NCI-H82 (cell line): Measurements from ENCODE around the gene EPHB1.
"Not testable (repeated sequence)": the region's sequence is repeated elsewhere in the genome, so short reads cannot be mapped to it uniquely, and the experiment has no call there.

Source experiments
- DNase-seq: peaks from one replicate; lab custom pipeline; 2025; lab: John Stamatoyannopoulos, UW

The EPHB1 gene

DNA sequence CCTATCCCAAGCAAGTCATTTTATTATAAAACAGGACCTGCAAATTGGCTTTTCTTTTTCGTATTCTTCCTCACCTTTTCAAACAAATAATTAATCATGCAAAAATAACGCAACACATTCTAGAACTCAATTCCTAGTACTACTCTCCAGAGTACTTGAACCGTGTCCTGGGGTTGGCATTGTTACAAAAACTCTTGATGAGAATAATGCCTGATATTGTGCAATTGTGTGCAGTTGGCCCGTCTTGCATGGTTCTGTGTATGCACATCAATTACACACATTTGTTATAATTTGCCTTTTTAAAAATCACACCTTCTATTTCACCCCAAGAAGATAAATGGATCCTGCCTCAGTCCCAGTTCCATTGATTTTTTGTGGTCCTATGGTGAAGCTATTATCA, 205.4 kb downstream of the EPHB1 start:
- no peak for DNase-seq

GRCh38 chr3:135005616-135006015, 210.6 kb downstream of the EPHB1 start:
- DNase-seq, result not testable (repeated sequence)

DNA sequence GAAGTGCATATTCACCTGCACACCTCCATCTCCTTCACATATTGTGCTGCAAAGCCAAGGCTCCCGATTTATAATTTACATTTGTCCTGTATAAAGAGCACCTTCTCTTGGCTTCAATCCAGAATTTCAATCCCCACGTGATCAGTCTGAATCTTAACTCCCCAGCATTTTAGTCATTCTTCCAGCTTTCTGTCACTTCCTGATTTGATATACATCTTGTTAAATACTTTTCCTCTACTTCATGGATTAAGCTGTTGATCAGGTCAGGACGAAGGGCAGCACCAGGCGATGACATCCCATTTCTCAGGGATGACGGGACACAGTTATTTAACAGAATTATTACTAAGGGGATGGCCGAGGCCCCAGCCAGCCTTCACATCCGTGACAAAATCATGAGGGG, 212.5 kb downstream of the EPHB1 start:
- no peak for DNase-seq

DNA sequence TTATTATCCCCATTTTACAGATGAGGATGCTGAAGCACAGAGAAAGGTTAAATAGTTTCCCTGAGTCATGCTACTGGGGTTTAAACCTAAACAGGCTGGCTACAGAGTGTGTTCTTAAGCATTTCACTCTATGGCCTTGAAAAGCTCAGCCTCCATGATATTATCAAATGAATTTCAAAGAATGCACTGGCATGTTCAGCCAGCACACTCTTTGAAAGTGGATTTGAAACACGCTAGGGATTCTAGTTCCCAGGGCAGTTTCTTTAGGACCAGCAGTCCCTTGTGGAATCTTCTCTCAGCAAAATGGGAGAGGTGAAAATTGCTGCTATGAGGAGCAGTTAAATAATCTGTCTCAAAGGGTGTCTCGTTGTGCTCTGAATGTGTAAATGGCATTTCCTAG, 213.3 kb downstream of the EPHB1 start:
- DNase-seq, result no peak

- DNase-seq, result no peak
These were observed 214.0 kb downstream of the EPHB1 start for GRCh38 chr3:135009014-135009413.

DNA sequence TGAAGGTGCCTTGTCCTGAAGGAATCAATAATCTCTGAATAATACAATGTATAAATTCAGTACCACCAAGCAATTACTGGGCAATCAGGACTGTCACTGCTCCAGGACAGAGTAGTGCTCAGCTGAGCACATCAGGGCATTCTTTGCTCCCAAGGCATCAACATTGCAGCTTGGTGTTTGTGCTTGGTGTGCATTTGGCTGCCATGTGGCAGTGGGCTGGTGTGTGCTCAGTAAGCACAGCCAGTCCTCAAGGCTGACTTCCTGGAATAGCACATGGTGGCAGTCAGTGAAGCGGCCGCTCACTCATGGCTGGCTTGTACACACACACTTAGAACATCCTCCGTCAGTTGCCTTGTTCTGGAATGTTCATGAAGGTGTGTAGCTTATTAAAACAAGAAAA, 217.0 kb downstream of the EPHB1 start:
- no peak for DNase-seq

DNA sequence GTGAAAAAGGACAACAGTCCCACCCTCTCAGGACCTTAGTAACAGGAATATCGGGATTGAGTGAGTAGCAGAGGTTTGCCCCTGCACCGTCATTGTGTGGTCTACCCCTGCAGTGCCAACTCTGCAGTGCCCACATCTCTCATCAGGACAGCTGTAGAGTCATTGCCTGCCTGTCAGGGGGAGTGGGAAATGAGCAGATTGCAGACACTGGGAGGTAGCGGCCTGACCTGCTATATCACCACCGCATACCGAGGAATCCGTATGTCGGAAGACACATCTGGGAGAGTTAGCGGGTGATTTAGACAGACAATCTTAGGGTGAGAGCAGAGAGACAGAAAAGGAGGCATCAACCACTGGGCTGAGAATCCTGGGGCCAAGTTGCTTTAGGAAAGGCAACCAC, 218.1 kb downstream of the EPHB1 start:
- DNase-seq, result no peak

GRCh38 chr3:135014566-135014965, 219.5 kb downstream of the EPHB1 start:
- no peak for DNase-seq

DNA sequence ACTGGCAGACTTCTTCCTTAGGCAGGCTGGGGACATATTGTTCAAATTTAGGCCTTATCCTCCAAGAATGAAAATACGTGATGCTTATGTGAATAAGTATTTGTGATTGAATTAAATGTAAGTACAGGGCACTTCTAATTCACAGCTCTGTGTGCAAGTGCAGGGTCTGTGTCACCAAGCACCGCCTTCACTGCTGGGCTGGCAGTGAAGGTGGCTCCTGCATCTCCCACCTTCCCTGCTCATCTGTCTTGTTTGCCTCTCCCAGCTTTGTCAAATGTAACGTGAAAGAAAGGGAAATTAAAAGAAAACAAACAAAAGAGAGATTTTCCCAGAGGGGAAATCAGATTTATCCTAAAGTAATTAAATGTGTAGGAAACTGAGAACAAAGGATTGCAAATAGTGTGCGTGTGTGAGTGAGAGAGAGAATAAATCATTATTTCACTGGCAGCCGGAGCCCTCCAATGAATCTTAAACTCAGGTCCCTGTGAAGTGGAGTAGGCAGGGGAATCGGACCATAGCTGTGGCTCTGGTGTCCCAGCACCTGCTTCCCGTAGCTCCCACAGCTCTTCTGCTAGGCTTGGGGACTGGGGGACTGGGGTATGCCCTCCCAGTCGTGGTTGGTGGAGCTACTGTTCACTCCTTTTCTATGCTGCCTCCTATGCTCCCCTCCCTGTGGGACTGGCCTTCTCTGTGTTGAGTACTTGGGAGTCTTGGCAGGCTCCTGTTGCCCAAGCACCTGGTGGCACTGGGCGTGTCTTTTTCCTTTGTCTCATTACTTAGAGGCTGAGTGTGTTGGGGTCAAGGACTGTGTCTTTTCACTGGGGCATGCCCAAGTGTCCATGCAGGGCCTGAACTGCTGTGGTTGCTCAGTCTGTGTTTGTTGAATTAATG, 222.2 kb downstream of the EPHB1 start:
- no peak for DNase-seq

DNA sequence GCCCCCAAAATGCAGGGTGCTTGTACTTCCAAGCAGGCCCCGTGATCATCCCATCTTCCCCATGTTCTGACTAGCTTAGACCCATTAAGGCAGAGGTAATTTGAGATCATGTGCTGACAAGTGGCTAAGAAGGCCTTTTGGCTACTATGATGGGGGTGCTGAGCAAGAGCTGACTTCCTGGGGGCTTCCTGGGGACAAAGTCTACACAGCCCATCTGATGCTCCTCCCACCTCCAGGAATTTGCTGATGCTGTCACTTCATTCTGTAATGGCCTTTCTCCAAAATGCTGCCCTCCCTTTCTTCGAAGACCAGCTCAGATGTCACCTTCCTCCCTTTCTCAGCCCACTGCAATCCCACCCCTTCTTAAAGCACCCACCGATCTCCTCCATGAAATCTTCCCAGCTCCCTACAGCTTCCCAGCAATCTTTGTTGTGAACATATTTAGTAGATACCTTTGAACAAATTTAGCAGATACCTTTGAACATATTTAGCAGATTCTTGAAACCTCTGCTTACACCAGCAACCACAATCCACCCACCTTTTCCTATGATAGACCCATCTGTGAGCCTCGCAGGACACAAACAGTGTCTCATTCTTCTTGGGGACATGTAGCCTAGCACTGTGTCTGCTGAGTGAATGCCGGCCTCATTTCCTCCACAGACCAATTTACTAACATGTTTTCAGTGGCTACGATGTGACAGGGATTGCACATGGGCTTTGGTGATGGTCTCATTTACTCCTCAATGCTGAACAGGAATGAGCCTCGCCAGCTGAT, 223.3 kb downstream of the EPHB1 start:
- no peak for DNase-seq

GRCh38 chr3:135020181-135020580, 225.1 kb downstream of the EPHB1 start:
- DNase-seq, result no peak

- DNase-seq, result peak; percentile 29
These were observed 229.1 kb downstream of the EPHB1 start for GRCh38 chr3:135023996-135024658.

DNA sequence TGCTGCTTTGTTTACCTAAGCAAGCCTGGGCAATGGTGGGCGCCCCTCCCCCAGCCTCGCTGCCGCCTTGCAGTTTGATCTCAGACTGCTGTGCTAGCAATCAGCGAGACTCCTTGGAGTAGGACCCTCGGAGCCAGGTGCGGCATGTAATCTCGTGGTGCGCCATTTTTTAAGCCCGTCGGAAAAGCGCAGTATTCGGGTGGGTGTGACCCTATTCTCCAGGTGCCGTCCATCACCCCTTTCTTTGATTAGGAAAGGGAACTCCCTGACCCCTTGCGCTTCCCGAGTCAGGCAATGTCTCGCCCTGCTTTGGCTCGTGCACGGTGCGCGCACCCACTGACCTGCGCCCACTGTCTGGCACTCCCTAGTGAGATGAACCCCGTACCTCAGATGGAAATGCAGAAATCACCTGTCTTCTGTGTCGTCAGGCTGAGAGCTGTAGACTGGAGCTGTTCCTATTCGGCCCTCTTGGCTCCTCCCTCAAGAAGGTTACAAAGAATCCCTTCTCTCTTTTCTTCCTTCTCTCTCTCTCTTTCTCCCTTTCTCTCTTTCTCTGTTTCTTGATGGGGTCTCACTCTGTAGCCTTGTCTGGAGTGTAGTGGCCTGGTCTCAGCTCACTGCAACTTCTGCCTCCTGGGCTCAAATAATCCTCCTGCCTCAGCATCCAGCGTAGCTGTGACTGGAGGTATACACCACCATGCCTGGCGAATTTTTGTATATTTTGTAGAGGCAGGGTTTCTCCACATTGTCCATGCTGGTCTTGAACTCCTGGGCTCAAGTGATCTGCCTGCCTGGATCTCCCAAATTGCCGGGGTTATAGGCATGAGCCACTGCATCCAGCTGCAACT, 235.9 kb downstream of the EPHB1 start:
- DNase-seq, result not testable (repeated sequence)

- DNase-seq, result no peak
These were observed 238.7 kb downstream of the EPHB1 start for GRCh38 chr3:135033737-135034136.

GRCh38 chr3:135034291-135034768, 239.3 kb downstream of the EPHB1 start:
- no peak for DNase-seq

DNA sequence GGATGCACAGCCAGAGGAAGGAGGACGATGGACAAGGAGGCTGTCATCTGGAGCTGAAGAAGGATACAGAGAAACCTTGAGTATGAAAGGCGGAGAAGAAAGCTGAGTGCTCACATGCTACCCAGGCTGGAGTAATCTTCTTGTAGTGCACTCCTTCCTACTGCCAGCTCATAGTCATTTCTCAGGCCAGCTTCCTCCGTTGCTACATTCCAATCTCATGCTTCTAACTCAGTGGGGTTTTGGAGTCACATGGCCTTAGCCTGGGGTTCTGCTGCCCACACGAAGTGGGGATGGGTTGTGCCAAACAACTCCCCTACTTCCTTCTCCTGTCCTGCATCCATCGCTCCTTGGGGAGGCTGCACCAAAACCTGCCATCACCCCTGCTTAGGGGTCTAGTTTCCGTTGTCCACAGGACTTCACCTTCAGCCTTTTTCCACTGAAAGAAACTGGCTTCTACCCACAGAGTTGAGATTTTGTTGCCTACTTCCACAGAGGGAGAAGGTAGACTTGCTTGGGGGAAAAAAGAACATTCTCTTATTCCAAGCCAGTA, 239.9 kb downstream of the EPHB1 start:
- no peak for DNase-seq

- no peak for DNase-seq
These were observed 243.1 kb downstream of the EPHB1 start for GRCh38 chr3:135038186-135038585.

DNA sequence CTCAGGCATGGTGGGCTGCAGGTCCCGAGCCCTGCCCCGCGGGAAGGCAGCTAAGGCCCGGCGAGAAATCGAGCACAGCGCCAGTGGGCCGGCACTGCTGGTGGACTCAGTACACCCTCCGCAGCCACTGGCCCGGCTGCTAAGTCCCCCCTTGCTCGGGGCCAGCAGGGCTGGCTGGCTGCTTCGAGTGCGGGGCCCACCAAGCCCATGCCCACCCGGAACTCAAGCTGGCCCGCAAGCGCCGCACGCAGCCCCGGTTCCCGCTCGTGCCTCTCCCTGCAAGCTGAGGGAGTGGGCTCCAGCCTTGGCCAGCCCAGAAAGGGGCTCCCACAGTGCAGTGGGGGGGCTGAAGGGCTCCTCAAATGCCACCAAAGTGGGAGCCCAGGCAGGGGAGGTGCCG, 244.5 kb downstream of the EPHB1 start:
- DNase-seq, result not testable (repeated sequence)

GRCh38 chr3:135040321-135041240, 245.5 kb downstream of the EPHB1 start:
- peak; percentile 93 for DNase-seq

DNA sequence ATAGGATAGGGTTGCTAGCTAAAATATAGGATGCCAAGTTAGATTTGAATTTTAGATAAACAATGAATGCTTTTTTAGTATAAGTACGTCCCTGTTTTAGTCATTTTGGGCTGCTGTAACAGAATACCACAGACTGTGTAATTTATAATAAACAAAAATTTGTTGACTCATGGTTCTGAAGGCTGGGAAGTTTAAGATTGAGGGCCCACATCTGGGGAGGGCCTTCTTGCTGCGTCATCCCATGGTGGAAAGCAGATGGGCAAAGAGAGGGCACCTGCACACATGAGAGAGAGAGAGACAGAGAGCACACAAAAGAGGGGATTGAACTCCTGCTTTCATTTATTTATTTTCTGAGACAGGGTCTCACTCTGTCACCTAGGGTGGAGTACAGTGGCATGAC, 246.5 kb downstream of the EPHB1 start:
- no peak for DNase-seq
